ENCODE data around the gene GLO1.

- TF ChIP-seq, protein P1, sequence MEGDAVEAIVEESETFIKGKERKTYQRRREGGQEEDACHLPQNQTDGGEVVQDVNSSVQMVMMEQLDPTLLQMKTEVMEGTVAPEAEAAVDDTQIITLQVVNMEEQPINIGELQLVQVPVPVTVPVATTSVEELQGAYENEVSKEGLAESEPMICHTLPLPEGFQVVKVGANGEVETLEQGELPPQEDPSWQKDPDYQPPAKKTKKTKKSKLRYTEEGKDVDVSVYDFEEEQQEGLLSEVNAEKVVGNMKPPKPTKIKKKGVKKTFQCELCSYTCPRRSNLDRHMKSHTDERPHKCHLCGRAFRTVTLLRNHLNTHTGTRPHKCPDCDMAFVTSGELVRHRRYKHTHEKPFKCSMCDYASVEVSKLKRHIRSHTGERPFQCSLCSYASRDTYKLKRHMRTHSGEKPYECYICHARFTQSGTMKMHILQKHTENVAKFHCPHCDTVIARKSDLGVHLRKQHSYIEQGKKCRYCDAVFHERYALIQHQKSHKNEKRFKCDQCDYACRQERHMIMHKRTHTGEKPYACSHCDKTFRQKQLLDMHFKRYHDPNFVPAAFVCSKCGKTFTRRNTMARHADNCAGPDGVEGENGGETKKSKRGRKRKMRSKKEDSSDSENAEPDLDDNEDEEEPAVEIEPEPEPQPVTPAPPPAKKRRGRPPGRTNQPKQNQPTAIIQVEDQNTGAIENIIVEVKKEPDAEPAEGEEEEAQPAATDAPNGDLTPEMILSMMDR (IDR thresholded peaks at IDR 0.05) = peak; percentile 26 to 62 (median 54)
- no peak for TF ChIP-seq POLR2A (IDR thresholded peaks at IDR 0.05)
Observed at GRCh38 chr6:38671885-38672467, 31.0 kb downstream of the GLO1 start.

Data from body of pancreas (tissue), 4 donors.